Measurements from ENCODE around the gene CEPT1. TPM values are rescaled to one million over a fixed set of nuclear protein-coding genes. Genes with fewer than 3 reads are reported as not detected.

Gene CEPT1
- total and polyA plus RNA-seq, 9 of the 15 experiments (the other 6 are each of a cell fraction or from before 2014, with no cell fraction given) = 24.4 to 72.6 (median 42.4) TPM

DNA sequence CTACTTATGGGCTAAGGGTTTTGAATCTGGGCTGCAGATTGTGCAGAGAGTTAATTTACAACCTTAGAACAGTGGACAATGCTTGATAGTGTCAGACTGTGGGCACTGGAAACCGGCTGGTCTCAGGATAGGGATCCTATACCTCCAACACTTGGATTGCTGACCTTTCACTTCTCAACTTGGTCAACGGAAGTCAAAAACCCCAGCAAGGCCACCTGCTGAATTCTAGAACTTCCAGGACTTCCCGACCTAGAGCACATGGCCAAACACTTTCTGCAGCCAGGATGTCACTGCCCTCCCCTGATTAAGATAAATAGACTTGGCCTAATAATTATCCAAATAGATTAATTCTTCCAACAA lies 60.8 kb downstream of the CEPT1 start:
- in situ Hi-C loops (cut with MboI) (no loop called here), intact Hi-C loops (cut with micrococcal nuclease) (no loop called here)
- Histone ChIP-seq H3K9me3 (replicated peaks; ENCODE audit: control insufficient read depth, insufficient read depth, low read depth, low read length) (no peaks in the 10 kb centered on the region), H3K9ac (ENCODE audit: insufficient read depth in 1 of 2, low read depth in 2 of 2, low read length in 2 of 2) (no peak overlapping the region), H3K4me3 (no peak overlapping the region), H3K27ac (ENCODE audit: extremely low read depth, low read depth, low read length) (no peak overlapping the region), H3K36me3 (ENCODE audit: control insufficient read depth, insufficient read depth, low read length) (no peaks in the 10 kb centered on the region), H3K4me1 (replicated peaks in 1 of 2; ENCODE audit: control insufficient read depth in 2 of 2, insufficient read depth in 2 of 2, low read length in 2 of 2) (peaks cover 26 to 27% of the 10 kb centered on the region in 2 experiments), H3K4me2 (ENCODE audit: insufficient read depth, low read length) (no peak overlapping the region), H2AFZ (ENCODE audit: low read depth, low read length) (peak overlapping the region; percentile 78), H3K79me2 (ENCODE audit: control insufficient read depth, insufficient read depth, low read length) (no peaks in the 10 kb centered on the region), H3K9me1 (ENCODE audit: control insufficient read depth, insufficient read depth, low read length) (no peaks in the 10 kb centered on the region), H3K27me3 (ENCODE audit: control insufficient read depth in 2 of 2, insufficient read depth in 2 of 2, low read length in 2 of 2) (peaks cover 0 to 5% of the 10 kb centered on the region in 2 experiments; a peak in 3 of 5 replicates), H4K20me1 (replicated peaks; ENCODE audit: control insufficient read depth, insufficient read depth, low read length) (no peaks in the 10 kb centered on the region)
- 26% methylated on average over 3 of the region's 3 CpGs for WGBS (ENCODE audit: insufficient coverage, low coverage, missing lambda C conversion rate)
- FAIRE-seq = no peak
- CTCF ChIA-PET (ENCODE audit: low intra/inter-chr PET ratio) = no interaction called here
- no TSS peak for BruUV-seq (replicated peaks)
- no peak for ATAC-seq
- POLR2A ChIA-PET = interaction anchor here (1.2 kb wide), 1 partner anchor 13 kb away, joined by 3 read pairs; no protein-coding TSS in a partner anchor
- DNase-seq (ENCODE audit: extremely low read depth in 1 of 4, low spot score in 3 of 4) = no peak
- TF ChIP-seq ZNF717 (CRISPR knock-in tag; IDR thresholded peaks at IDR 0.05) (no peak), MTA1 (IDR thresholded peaks at IDR 0.05; ENCODE audit: borderline replicate concordance) (no peak), NR2C2 (CRISPR knock-in tag; IDR thresholded peaks at IDR 0.05) (no peak), NR2C2 (tag; IDR thresholded peaks at IDR 0.05) (0 out of 2 replicates have a peak, but pooled peaks have one; percentile 3), PTTG1 (tag; IDR thresholded peaks at IDR 0.05; ENCODE audit: low read depth) (0 out of 2 replicates have a peak, but pooled peaks have one; percentile 26), SMARCC2 (IDR thresholded peaks at IDR 0.05; ENCODE audit: low read depth) (no peak), THRAP3 (IDR thresholded peaks at IDR 0.05; ENCODE audit: borderline replicate concordance) (no peak), MEIS2 (IDR thresholded peaks at IDR 0.05; ENCODE audit: partially characterized antibody) (no peak), ZNF589 (CRISPR knock-in tag; IDR thresholded peaks at IDR 0.05; ENCODE audit: low read depth) (0 out of 2 replicates have a peak, but pooled peaks have one; percentile 35), NR2C1 (IDR thresholded peaks at IDR 0.05) (no peak), NR2C1 (tag; IDR thresholded peaks at IDR 0.05) (0 out of 2 replicates have a peak, but pooled peaks have one; percentile 15), ZNF212 (CRISPR knock-in tag; IDR thresholded peaks at IDR 0.05) (no peak)
- TF ChIP-seq, protein P1, sequence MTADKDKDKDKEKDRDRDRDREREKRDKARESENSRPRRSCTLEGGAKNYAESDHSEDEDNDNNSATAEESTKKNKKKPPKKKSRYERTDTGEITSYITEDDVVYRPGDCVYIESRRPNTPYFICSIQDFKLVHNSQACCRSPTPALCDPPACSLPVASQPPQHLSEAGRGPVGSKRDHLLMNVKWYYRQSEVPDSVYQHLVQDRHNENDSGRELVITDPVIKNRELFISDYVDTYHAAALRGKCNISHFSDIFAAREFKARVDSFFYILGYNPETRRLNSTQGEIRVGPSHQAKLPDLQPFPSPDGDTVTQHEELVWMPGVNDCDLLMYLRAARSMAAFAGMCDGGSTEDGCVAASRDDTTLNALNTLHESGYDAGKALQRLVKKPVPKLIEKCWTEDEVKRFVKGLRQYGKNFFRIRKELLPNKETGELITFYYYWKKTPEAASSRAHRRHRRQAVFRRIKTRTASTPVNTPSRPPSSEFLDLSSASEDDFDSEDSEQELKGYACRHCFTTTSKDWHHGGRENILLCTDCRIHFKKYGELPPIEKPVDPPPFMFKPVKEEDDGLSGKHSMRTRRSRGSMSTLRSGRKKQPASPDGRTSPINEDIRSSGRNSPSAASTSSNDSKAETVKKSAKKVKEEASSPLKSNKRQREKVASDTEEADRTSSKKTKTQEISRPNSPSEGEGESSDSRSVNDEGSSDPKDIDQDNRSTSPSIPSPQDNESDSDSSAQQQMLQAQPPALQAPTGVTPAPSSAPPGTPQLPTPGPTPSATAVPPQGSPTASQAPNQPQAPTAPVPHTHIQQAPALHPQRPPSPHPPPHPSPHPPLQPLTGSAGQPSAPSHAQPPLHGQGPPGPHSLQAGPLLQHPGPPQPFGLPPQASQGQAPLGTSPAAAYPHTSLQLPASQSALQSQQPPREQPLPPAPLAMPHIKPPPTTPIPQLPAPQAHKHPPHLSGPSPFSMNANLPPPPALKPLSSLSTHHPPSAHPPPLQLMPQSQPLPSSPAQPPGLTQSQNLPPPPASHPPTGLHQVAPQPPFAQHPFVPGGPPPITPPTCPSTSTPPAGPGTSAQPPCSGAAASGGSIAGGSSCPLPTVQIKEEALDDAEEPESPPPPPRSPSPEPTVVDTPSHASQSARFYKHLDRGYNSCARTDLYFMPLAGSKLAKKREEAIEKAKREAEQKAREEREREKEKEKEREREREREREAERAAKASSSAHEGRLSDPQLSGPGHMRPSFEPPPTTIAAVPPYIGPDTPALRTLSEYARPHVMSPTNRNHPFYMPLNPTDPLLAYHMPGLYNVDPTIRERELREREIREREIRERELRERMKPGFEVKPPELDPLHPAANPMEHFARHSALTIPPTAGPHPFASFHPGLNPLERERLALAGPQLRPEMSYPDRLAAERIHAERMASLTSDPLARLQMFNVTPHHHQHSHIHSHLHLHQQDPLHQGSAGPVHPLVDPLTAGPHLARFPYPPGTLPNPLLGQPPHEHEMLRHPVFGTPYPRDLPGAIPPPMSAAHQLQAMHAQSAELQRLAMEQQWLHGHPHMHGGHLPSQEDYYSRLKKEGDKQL (CRISPR knock-in tag; IDR thresholded peaks at IDR 0.05; ENCODE audit: borderline replicate concordance) = no peak
- TF ChIP-seq, protein P2, sequence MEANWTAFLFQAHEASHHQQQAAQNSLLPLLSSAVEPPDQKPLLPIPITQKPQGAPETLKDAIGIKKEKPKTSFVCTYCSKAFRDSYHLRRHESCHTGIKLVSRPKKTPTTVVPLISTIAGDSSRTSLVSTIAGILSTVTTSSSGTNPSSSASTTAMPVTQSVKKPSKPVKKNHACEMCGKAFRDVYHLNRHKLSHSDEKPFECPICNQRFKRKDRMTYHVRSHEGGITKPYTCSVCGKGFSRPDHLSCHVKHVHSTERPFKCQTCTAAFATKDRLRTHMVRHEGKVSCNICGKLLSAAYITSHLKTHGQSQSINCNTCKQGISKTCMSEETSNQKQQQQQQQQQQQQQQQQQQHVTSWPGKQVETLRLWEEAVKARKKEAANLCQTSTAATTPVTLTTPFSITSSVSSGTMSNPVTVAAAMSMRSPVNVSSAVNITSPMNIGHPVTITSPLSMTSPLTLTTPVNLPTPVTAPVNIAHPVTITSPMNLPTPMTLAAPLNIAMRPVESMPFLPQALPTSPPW (CRISPR knock-in tag; IDR thresholded peaks at IDR 0.05) = no peak
- TF ChIP-seq, protein P3, sequence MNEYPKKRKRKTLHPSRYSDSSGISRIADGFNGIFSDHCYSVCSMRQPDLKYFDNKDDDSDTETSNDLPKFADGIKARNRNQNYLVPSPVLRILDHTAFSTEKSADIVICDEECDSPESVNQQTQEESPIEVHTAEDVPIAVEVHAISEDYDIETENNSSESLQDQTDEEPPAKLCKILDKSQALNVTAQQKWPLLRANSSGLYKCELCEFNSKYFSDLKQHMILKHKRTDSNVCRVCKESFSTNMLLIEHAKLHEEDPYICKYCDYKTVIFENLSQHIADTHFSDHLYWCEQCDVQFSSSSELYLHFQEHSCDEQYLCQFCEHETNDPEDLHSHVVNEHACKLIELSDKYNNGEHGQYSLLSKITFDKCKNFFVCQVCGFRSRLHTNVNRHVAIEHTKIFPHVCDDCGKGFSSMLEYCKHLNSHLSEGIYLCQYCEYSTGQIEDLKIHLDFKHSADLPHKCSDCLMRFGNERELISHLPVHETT (CRISPR knock-in tag; conservative IDR thresholded peaks at IDR 0.05 in 1 of 2, IDR thresholded peaks at IDR 0.05 in 1 of 2) = 0 out of 4 replicates have a peak, but pooled peaks of 1 of the 2 experiments have one; percentile 3

Measured in K562 (cell line).